Neural progenitor cell (in vitro differentiated cells): ENCODE results near the gene TBC1D4. TPM values are rescaled to one million over a fixed set of nuclear protein-coding genes. Genes with fewer than 3 reads are reported as not detected.
A peak's percentile ranks its signal among the peaks of the same experiment; 100 is the strongest.

Experiments
- DNase-seq: peaks from one replicate; pipeline ENCODE4 v3.0.0-alpha.2; 2016; ENCODE audit warnings: low spot score
- H2AFZ ChIP-seq: fragments of 200-600 bp; sonication (generic); replicated peaks from 2 replicates; pipeline ENCODE4 v1.6.1; 2016; ENCODE audit warnings: antibody characterized with exemption
- H3F3A ChIP-seq: fragments of 200-600 bp; sonication (generic); 2 replicates; pipeline ENCODE4 v1.6.1; 2016; ENCODE audit warnings: antibody characterized with exemption, low read depth
- H3K27ac ChIP-seq: fragments of 200-600 bp; sonication (generic); 2 replicates; pipeline ENCODE4 v1.5.1; 2016; ENCODE audit warnings: mild to moderate bottlenecking
- H3K27me3 ChIP-seq: fragments of 200-600 bp; sonication (generic); 2 replicates; pipeline ENCODE4 v1.6.1; 2016; ENCODE audit warnings: mild to moderate bottlenecking, moderate library complexity
- H3K36me3 ChIP-seq: fragments of 200-600 bp; sonication (generic); 2 replicates; pipeline ENCODE4 v1.5.1; 2016
- H3K4me1 ChIP-seq: fragments of 200-600 bp; sonication (generic); 2 replicates; pipeline ENCODE4 v1.6.1; 2016; ENCODE audit warnings: mixed run types
- H3K4me2 ChIP-seq: fragments of 200-600 bp; sonication (generic); 2 replicates; pipeline ENCODE4 v1.6.1; 2016
- H3K4me3 ChIP-seq: fragments of 200-600 bp; sonication (generic); 2 replicates; pipeline ENCODE4 v1.5.1; 2016
- H3K79me2 ChIP-seq: fragments of 200-600 bp; sonication (generic); 2 replicates; pipeline ENCODE4 v1.6.1; 2016; ENCODE audit warnings: low read depth
- H3K9ac ChIP-seq: fragments of 200-600 bp; sonication (generic); 2 replicates; pipeline ENCODE4 v1.6.1; 2016
- H3K9me3 ChIP-seq: fragments of 200-600 bp; sonication (generic); 2 replicates; pipeline ENCODE4 v1.5.1; 2016; ENCODE audit warnings: low read depth
- H4K20me1 ChIP-seq: fragments of 200-600 bp; sonication (generic); 2 replicates; pipeline ENCODE4 v1.6.1; 2016; ENCODE audit warnings: low read depth
- H3K27ac Mint-ChIP-seq: 3 replicates; pipeline ENCODE4 v1.8.0; 2021; ENCODE audit warnings: mixed read lengths
- H3K27me3 Mint-ChIP-seq: 2 replicates; pipeline ENCODE4 v1.8.0; 2022; ENCODE audit warnings: low read depth, mild to moderate bottlenecking, inconsistent platforms, moderate library complexity, mixed read lengths; ENCODE audit not compliant: insufficient read depth
- H3K36me3 Mint-ChIP-seq: 3 replicates; pipeline ENCODE4 v1.8.0; 2021; ENCODE audit warnings: mixed read lengths
- H3K4me1 Mint-ChIP-seq: 3 replicates; pipeline ENCODE4 v1.8.0; 2021; ENCODE audit warnings: mixed read lengths
- H3K4me3 Mint-ChIP-seq: 3 replicates; pipeline ENCODE4 v1.8.0; 2021; ENCODE audit warnings: mild to moderate bottlenecking, moderate library complexity, mixed read lengths
- H3K9me3 Mint-ChIP-seq: 3 replicates; pipeline ENCODE4 v1.8.0; 2020; ENCODE audit warnings: mixed read lengths
- EZH2 ChIP-seq: fragments of 200-600 bp; sonication (generic); IDR thresholded peaks from 2 replicates; pipeline ENCODE4 v1.6.1; 2017; ENCODE audit warnings: antibody characterized with exemption, mild to moderate bottlenecking, moderate library complexity
- EZH2phosphoT487 ChIP-seq: fragments of 200-600 bp; sonication (generic); IDR thresholded peaks from 2 replicates; pipeline ENCODE4 v1.6.1; 2017; ENCODE audit warnings: antibody characterized with exemption
- total RNA-seq: library from RNA; depleted of rRNA; stranded (reverse); fragments of >200 nt; gene quantifications from 2 replicates; pipeline ENCODE4 v1.2.3, GENCODE V29; 2015; ENCODE audit warnings: low replicate concordance
- TF ChIP-seq, protein P1 (sequence below): fragments of 200-600 bp; sonication (generic); IDR thresholded peaks from 2 replicates; pipeline ENCODE4 v1.5.1; 2017; ENCODE audit warnings: antibody characterized with exemption, mild to moderate bottlenecking

Gene TBC1D4
- total RNA-seq, 1 donor from 2014 or later, result 14.3 TPM

DNA sequence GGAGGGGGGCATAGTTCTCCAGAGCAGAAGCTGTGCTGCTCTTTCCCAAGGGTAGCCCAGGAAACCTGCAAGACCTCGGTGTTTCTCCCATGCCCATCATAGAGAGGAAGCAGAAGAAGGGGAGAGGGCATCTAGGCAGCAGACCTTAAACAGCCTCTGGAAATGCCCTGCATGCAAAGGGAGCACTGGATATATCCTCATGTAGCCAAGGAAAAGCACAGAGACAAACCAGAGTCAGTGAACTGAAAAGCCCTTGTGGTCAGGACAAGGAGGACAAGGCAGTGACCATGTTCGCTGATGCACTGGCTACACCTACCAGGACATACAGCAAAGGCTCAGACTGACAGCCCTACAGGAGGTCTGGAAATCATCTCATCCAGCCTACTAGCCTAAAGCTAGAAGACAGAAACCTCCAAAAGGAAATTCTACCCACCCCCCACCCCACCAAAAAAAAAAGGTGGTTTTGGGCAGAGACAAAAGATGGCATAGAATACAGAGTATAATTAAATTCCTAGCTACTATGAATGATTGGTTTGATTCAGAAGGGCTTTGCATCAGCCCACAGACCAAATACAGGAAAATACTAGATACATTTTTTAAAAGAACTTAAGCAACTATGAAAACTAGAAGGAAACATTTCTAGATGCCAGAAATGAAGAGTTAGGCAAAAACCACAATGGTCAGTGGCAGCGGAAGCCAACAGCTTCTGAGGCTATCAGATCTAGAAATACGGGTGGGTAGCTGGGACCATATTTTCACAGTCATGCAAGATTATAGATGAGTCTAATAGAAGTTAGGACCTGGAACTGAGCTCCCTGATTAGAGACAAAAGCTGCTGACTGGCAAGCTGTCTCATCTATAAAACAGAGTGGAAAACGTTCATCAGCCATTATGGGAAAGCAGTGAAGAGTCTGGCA, 4.4 kb upstream of the TBC1D4 start:
- Histone ChIP-seq H3K4me2 (no peak overlapping the region), H3K27me3 (no peaks in the 10 kb centered on the region), H3K9me3 (no peaks in the 10 kb centered on the region), H3K27ac (no peak overlapping the region), H3K9ac (no peak overlapping the region), H2AFZ (no peak overlapping the region), H3F3A (peaks cover 17% of the 10 kb centered on the region), H3K4me1 (peaks cover 3% of the 10 kb centered on the region), H3K4me3 (no peak overlapping the region), H3K79me2 (no peaks in the 10 kb centered on the region), H3K36me3 (no peaks in the 10 kb centered on the region), H4K20me1 (no peaks in the 10 kb centered on the region)
- DNase-seq, result peak; percentile 3
- Mint-ChIP-seq H3K27ac (no peak overlapping the region), H3K36me3 (no peaks in the 10 kb centered on the region), H3K4me1 (peaks cover 12% of the 10 kb centered on the region), H3K27me3 (peaks cover 3% of the 10 kb centered on the region), H3K4me3 (no peak overlapping the region), H3K9me3 (no peaks in the 10 kb centered on the region)
- TF ChIP-seq EZH2phosphoT487, result no peak
- no peak for TF ChIP-seq EZH2
- TF ChIP-seq, protein P1, sequence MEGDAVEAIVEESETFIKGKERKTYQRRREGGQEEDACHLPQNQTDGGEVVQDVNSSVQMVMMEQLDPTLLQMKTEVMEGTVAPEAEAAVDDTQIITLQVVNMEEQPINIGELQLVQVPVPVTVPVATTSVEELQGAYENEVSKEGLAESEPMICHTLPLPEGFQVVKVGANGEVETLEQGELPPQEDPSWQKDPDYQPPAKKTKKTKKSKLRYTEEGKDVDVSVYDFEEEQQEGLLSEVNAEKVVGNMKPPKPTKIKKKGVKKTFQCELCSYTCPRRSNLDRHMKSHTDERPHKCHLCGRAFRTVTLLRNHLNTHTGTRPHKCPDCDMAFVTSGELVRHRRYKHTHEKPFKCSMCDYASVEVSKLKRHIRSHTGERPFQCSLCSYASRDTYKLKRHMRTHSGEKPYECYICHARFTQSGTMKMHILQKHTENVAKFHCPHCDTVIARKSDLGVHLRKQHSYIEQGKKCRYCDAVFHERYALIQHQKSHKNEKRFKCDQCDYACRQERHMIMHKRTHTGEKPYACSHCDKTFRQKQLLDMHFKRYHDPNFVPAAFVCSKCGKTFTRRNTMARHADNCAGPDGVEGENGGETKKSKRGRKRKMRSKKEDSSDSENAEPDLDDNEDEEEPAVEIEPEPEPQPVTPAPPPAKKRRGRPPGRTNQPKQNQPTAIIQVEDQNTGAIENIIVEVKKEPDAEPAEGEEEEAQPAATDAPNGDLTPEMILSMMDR, result no peak

GRCh38 chr13:75485286-75486062, 3.5 kb upstream of the TBC1D4 start:
- Histone ChIP-seq H3K27ac (no peak overlapping the region), H3K9ac (no peak overlapping the region), H3K4me2 (no peak overlapping the region), H3K36me3 (no peaks in the 10 kb centered on the region), H3K4me1 (peaks cover 4% of the 10 kb centered on the region), H3F3A (peaks cover 17% of the 10 kb centered on the region), H2AFZ (no peak overlapping the region), H3K79me2 (no peaks in the 10 kb centered on the region), H3K9me3 (no peaks in the 10 kb centered on the region), H4K20me1 (peaks cover under 1% of the 10 kb centered on the region), H3K4me3 (no peak overlapping the region), H3K27me3 (peaks cover 8% of the 10 kb centered on the region)
- Mint-ChIP-seq H3K27ac (no peak overlapping the region), H3K9me3 (no peaks in the 10 kb centered on the region), H3K4me1 (peaks cover 14% of the 10 kb centered on the region), H3K4me3 (no peak overlapping the region), H3K36me3 (no peaks in the 10 kb centered on the region), H3K27me3 (peaks cover 3% of the 10 kb centered on the region)
- no peak for DNase-seq
- TF ChIP-seq, protein P1, result no peak
- TF ChIP-seq EZH2 (no peak), EZH2phosphoT487 (no peak)

DNA sequence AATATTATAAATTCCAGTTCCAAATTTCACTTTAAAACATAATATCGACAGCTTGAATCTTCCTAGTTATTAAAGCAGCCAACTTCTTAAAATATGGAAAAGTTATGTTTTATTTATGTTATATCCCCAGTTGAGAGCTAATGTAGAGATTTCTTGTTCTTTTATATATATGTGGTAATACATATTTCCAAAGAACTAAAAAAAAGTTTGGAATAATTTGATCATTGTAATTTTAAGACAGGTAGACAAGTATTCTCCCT, 781 bp upstream of the TBC1D4 start:
- Histone ChIP-seq H3K79me2 (peaks cover 21% of the 10 kb centered on the region), H3K36me3 (no peaks in the 10 kb centered on the region), H3K27me3 (peaks cover 20% of the 10 kb centered on the region), H3K4me1 (peaks cover 9% of the 10 kb centered on the region), H3K4me2 (peak overlapping the region; percentile 82), H3K9ac (no peak overlapping the region), H2AFZ (peak overlapping the region; percentile 86), H3F3A (peaks cover 17% of the 10 kb centered on the region), H3K27ac (peak overlapping the region; percentile 40), H3K4me3 (peak overlapping the region; percentile 72), H4K20me1 (peaks cover 6% of the 10 kb centered on the region), H3K9me3 (no peaks in the 10 kb centered on the region)
- TF ChIP-seq, protein P1, result no peak
- no peak for TF ChIP-seq EZH2
- no peak for TF ChIP-seq EZH2phosphoT487
- Mint-ChIP-seq H3K4me3 (peak overlapping the region; percentile 97), H3K4me1 (peaks cover 22% of the 10 kb centered on the region), H3K36me3 (no peaks in the 10 kb centered on the region), H3K9me3 (no peaks in the 10 kb centered on the region), H3K27me3 (peaks cover 3% of the 10 kb centered on the region), H3K27ac (peak overlapping the region; percentile 86)
- no peak for DNase-seq
